OCI-LY7 (cell line): ENCODE data around the gene NGEF.

Experiments
- CTCF ChIP-seq: fragments of 200-600 bp; sonication (generic); conservative IDR thresholded peaks from 2 replicates; pipeline ENCODE4 v1.5.1; 2014; ENCODE audit warnings: mild to moderate bottlenecking, antibody characterized with exemption, low read length, moderate library complexity, mixed read lengths
- EZH2phosphoT487 ChIP-seq: fragments of 200-600 bp; sonication (generic); IDR thresholded peaks from 2 replicates; pipeline ENCODE4 v1.6.1; 2018; ENCODE audit warnings: low read depth, borderline replicate concordance, mild to moderate bottlenecking, mixed run types, antibody characterized with exemption, low read length, moderate library complexity, mixed read lengths

- TF ChIP-seq CTCF, result no peak
- TF ChIP-seq EZH2phosphoT487, result no peak
Measured at GRCh38 chr2:232942831-232943230, 70.2 kb downstream of the NGEF start.
